GM19467 (cell line): ENCODE measurements around the gene RRP15.

Source experiments
- ATAC-seq: cut with Tn5 transposase; IDR thresholded peaks from one replicate; pipeline ENCODE4 v1.9.1; 2021; ENCODE audit warnings: mild to moderate bottlenecking, moderate library complexity; ENCODE audit not compliant: unreplicated experiment

The RRP15 gene

GRCh38 chr1:218382261-218382660 is 97.2 kb downstream of the RRP15 start:
- ATAC-seq: no peak

GRCh38 chr1:218383051-218383450 is 98.0 kb downstream of the RRP15 start:
- ATAC-seq: no peak

DNA sequence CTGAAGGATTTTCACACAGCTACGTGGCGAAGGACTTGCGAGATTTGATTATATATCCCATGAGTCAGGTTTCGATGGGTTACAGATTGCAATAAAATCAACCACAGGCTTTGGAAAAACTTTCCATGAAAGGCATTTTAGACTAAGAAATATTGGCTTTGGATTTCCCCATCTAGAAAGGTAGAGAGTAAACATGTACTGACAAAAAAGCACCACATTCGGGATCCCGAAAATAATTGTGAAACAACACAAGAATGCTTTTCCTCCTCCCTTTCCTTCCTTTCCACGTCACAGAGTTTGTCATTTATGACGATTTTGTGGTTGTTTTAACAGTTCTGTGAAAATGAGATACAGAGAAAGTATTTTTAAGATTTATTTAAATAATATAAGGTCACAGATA is 98.6 kb downstream of the RRP15 start:
- ATAC-seq: no peak

GRCh38 chr1:218384581-218384993 is 99.5 kb downstream of the RRP15 start:
- no peak for ATAC-seq
